Glutamatergic neuron (in vitro differentiated cells): ENCODE measurements around the gene RNF220. TPM values are rescaled to one million over a fixed set of nuclear protein-coding genes. Genes with fewer than 3 reads are reported as not detected.
"Not testable (repeated sequence)": the region's sequence is repeated elsewhere in the genome, so short reads cannot be mapped to it uniquely, and the experiment has no call there.

Source experiments
- DNase-seq: peaks from one replicate; pipeline ENCODE4 v3.0.0; 2022
- H3K27ac Mint-ChIP-seq: one replicate; pipeline ENCODE4 v1.8.0; 2020; ENCODE audit warnings: mild to moderate bottlenecking, mixed read lengths, inconsistent platforms; ENCODE audit not compliant: unreplicated experiment
- H3K27me3 Mint-ChIP-seq: one replicate; pipeline ENCODE4 v1.8.0; 2020; ENCODE audit warnings: mild to moderate bottlenecking, moderate library complexity, mixed read lengths, inconsistent platforms; ENCODE audit not compliant: unreplicated experiment
- H3K36me3 Mint-ChIP-seq: one replicate; pipeline ENCODE4 v1.8.0; 2020; ENCODE audit warnings: mild to moderate bottlenecking, mixed read lengths, inconsistent platforms; ENCODE audit not compliant: unreplicated experiment
- H3K4me1 Mint-ChIP-seq: one replicate; pipeline ENCODE4 v1.8.0; 2020; ENCODE audit warnings: mild to moderate bottlenecking, low read depth, mixed read lengths, inconsistent platforms; ENCODE audit not compliant: unreplicated experiment
- H3K4me3 Mint-ChIP-seq: one replicate; pipeline ENCODE4 v1.8.0; 2020; ENCODE audit warnings: mild to moderate bottlenecking, mixed read lengths, inconsistent platforms; ENCODE audit not compliant: unreplicated experiment
- H3K9me3 Mint-ChIP-seq: one replicate; pipeline ENCODE4 v1.8.0; 2020; ENCODE audit warnings: mild to moderate bottlenecking, moderate library complexity, mixed read lengths, inconsistent platforms; ENCODE audit not compliant: unreplicated experiment
- total RNA-seq: library from RNA; stranded (reverse); fragmentation: NEBNext Ultra II Directional; extraction: Animal tissue kit (Norgen Biotek cat#: 25700); gene quantifications from one replicate; pipeline ENCODE4 v1.2.1, GENCODE V29; 2021; ENCODE audit not compliant: unreplicated experiment
- TF ChIP-seq, protein P1 (sequence below): fragments of 200-600 bp; sonication (generic); IDR thresholded peaks from one replicate; pipeline ENCODE4 v1.5.0; 2021; ENCODE audit not compliant: partially characterized antibody, unreplicated experiment

Gene RNF220
- total RNA-seq, 1 donor from 2014 or later = 99.4 TPM

DNA sequence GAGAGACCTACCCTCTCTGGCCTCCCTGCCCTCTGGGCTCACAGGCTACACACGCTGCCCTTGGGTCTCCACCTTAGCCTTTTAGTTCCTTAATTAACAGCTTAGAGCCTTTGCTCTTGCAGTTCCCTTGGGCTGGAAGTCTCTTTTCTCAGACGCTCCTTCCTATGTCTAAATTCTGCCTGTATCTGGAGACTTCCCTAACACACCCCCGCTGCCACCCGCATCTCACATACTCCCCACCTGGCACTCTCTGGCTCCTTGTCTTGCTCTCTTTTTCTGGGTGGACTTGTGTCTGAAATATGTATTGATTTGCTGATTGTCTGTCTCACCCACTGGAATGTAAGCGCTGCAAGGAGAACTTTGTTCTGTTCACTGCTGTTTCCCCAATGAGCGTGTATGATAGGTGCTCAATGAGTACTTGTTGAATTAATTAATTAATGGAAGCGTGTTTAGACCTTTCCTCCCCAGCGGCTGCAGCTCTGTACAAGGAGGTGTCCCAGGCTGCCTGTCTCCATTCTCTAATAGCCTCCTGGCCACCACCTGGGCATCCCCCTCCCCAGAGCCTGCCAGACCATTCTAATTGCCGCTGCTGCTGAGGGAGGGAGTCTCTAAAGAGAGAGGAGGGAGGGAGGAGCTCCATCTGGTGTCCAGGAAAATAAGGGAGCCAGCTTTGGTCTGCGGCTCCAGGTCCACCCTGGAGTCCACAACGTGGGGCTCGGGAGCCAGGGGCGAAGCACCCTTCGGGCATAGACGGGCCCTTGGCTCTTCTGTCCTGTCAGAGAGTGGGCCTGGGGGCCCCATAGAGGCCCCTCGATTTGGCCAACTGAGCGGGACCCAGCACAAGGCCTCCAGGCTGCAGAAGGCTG lies 95.4 kb downstream of the RNF220 start:
- peaks cover 4% of the 10 kb centered on the region for H3K9me3 Mint-ChIP-seq
- TF ChIP-seq, protein P1, sequence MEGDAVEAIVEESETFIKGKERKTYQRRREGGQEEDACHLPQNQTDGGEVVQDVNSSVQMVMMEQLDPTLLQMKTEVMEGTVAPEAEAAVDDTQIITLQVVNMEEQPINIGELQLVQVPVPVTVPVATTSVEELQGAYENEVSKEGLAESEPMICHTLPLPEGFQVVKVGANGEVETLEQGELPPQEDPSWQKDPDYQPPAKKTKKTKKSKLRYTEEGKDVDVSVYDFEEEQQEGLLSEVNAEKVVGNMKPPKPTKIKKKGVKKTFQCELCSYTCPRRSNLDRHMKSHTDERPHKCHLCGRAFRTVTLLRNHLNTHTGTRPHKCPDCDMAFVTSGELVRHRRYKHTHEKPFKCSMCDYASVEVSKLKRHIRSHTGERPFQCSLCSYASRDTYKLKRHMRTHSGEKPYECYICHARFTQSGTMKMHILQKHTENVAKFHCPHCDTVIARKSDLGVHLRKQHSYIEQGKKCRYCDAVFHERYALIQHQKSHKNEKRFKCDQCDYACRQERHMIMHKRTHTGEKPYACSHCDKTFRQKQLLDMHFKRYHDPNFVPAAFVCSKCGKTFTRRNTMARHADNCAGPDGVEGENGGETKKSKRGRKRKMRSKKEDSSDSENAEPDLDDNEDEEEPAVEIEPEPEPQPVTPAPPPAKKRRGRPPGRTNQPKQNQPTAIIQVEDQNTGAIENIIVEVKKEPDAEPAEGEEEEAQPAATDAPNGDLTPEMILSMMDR = no peak
- H3K27me3 Mint-ChIP-seq = peaks cover 3% of the 10 kb centered on the region
- H3K4me1 Mint-ChIP-seq = peaks cover 16% of the 10 kb centered on the region
- no peaks in the 10 kb centered on the region for H3K36me3 Mint-ChIP-seq
- no peak overlapping the region for H3K27ac Mint-ChIP-seq
- peak; percentile 78 for DNase-seq
- no peak overlapping the region for H3K4me3 Mint-ChIP-seq

DNA sequence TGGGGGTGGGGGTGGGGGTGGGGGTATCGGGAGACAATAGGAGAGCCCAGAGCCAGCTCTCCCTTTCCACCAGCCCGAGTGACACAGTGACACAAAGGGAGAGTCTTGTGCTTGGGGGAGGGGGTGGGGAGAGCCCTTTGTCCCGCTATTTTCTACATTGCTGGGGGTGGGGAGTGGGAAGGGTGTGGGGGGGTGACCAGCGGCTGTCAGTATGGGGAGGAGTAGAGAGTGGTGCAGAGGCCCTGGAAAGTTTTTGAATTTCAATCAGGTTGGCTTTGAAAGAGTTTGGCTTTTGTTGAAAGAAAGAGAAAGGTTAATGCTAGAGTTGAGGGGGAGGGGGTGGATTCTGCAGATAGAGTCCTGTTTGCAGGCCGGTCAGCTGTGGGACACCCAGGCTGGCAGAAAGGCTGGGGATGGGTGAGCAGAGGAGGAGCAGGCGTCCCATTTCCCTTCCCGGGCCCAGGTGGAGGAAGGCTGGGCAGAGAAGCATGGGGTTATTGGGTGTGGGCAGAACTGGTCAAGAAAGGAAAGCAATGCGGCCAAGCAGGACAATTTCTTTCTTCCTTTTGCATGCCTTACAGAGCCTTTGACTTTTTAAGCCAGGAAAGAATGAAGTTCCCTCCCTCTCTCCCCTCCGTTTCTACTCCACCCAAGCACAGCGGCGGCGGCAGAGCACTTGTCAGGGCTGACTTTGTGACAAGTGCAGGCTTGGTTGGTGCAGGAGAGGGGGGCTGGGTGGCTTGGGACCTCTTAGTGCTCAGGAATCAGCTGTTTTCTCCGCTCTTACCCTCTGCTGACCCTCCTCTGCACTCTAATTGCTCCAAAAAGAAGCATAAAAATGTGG lies 96.2 kb downstream of the RNF220 start:
- peak; percentile 46 for DNase-seq
- TF ChIP-seq, protein P1 = no peak
- peak overlapping the region; percentile 79 for H3K27ac Mint-ChIP-seq
- peak overlapping the region; percentile 77 for H3K4me3 Mint-ChIP-seq
- peaks cover 3% of the 10 kb centered on the region for H3K27me3 Mint-ChIP-seq
- H3K36me3 Mint-ChIP-seq = no peaks in the 10 kb centered on the region
- H3K9me3 Mint-ChIP-seq = peaks cover 4% of the 10 kb centered on the region
- peaks cover 16% of the 10 kb centered on the region for H3K4me1 Mint-ChIP-seq

DNA sequence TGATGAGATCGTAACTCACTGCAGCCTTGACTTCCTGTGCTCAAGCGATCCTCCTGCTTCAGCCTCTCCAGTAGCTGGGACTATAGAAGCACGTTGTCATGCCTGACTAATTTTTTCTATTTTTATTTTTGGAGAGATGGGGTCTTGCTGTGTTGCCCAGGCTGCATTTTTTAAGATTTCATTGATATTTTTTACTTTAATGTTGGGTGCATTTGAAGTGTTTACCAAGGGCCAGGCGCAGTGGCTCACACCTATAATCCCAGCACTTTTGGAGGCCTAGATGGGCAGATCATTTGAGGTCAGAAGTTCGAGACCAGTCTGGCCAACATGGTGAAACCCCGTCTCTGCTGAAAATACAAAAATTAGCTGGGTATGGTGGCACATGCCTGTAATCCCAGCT lies 97.8 kb downstream of the RNF220 start:
- H3K36me3 Mint-ChIP-seq, H3K27ac Mint-ChIP-seq, DNase-seq, H3K27me3 Mint-ChIP-seq, H3K4me3 Mint-ChIP-seq, H3K9me3 Mint-ChIP-seq: not testable (repeated sequence)
- H3K4me1 Mint-ChIP-seq = peaks cover 21% of the 10 kb centered on the region

DNA sequence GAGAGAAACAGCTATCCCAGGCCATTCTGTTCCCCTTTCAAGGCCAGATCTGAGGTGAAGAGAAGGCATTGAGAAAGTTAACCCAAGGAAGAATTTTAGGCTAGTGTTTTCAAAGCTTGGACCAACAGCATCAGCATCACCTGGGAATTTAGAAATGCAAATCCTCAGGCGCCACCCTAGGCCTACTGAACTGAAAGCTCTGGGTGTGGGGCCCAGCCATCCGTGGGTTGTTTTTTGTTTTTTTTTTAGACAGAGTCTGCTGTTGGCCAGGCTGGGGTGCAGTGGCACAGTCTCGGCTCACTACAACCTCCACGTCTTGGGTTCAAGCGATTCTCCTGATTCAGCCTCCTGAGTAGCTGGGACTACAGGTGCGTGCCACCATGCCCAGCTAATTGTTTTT lies 98.6 kb downstream of the RNF220 start:
- Mint-ChIP-seq H3K4me3 (no peak overlapping the region), H3K27me3 (peaks cover 3% of the 10 kb centered on the region), H3K9me3 (peaks cover 4% of the 10 kb centered on the region), H3K36me3 (no peaks in the 10 kb centered on the region), H3K27ac (no peak overlapping the region), H3K4me1 (peaks cover 25% of the 10 kb centered on the region)
- TF ChIP-seq, protein P1 = no peak
- DNase-seq = no peak

DNA sequence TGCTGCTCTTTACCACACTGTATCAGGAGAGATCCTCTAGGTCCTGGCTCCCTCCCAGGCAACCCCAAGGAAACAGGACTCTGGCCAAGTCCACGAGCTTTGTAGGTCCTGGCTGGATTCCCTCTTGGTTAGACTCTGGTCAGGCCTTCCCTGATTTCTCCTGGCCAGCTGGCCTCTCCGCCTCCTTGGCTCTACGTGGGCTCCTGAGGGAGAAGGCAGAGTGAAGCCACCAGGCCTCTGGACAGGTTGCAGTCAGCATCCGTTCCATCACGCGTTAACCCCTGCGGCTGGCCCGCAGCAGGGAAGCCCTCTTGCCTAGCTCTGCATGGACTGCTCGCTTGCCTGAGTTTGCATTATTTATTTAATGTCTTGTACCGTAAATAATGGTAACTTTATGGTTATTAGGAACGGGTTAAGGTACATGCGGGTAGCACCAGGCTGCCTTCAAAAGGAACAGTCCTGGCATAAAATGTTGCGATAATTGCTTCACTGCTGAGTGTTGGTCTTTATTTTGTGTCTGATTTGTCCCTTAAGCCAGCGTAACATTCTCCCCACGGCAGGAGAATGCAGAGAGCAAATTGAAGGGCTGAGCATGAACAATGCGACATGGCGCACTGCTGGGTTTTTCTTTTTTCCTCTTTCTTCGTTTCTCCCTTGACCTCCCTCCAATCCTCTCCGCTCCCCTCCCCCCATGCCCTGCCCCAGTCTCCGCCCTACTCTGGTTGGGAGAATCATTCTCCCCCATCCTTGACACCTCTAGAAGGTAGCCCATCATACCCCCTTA lies 100.3 kb downstream of the RNF220 start:
- Mint-ChIP-seq H3K9me3 (peaks cover 4% of the 10 kb centered on the region), H3K36me3 (no peaks in the 10 kb centered on the region), H3K4me1 (peaks cover 26% of the 10 kb centered on the region), H3K27me3 (peaks cover 3% of the 10 kb centered on the region), H3K4me3 (no peak overlapping the region), H3K27ac (no peak overlapping the region)
- DNase-seq = peak; percentile 28
- TF ChIP-seq, protein P1 = no peak
